Spleen (tissue), 7 donors: Measurements from ENCODE around the gene NPAS2.

Experiments
- POLR2A ChIP-seq, 3 donors: fragments of 450-650 bp; IDR thresholded peaks; one replicate each; pipeline ENCODE4 v1.5.1; 2017; ENCODE audit warnings: antibody characterized with exemption in 3 of 3, mild to moderate bottlenecking in 1 of 3
- TF ChIP-seq, protein P1 (sequence below), 11 experiments: fragments of 200-600 bp in 7 of 11; fragments of 450-650 bp in 4 of 11; sonication (generic) in 4 of 11; IDR thresholded peaks in 8 of 11; conservative IDR thresholded peaks in 3 of 11; 1 replicate in 7 of 11; 2 replicates in 4 of 11; pipeline versions ENCODE4 v1.4.0 to v1.8.0; 2016 to 2021; ENCODE audit warnings: antibody characterized with exemption in 11 of 11, inconsistent platforms in 4 of 11, mild to moderate bottlenecking in 1 of 11
- donor health status: DM: no; HTN: no; CAD: no; lungs with moderate emphysema.
- donor health status: DM: no; HTN: no; CAD: no.
- donor health status: DM: no; HTN: no; CAD: no.

DNA sequence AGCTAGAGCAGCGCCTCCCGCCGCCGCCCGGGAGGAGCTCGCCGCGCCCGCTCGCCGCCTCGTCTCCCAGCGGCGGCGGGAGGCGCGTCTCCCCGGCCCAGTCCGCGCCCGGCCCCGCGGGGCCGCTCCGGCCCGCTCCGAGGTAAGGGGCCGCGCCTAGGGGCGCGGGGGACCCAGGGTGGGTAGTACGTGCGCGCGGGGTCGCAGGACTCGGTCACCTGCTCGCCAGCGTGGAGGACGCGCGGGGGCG is 259 bp downstream of the NPAS2 start:
- TF ChIP-seq POLR2A (IDR thresholded peaks at IDR 0.05): no peak
- TF ChIP-seq, protein P1, sequence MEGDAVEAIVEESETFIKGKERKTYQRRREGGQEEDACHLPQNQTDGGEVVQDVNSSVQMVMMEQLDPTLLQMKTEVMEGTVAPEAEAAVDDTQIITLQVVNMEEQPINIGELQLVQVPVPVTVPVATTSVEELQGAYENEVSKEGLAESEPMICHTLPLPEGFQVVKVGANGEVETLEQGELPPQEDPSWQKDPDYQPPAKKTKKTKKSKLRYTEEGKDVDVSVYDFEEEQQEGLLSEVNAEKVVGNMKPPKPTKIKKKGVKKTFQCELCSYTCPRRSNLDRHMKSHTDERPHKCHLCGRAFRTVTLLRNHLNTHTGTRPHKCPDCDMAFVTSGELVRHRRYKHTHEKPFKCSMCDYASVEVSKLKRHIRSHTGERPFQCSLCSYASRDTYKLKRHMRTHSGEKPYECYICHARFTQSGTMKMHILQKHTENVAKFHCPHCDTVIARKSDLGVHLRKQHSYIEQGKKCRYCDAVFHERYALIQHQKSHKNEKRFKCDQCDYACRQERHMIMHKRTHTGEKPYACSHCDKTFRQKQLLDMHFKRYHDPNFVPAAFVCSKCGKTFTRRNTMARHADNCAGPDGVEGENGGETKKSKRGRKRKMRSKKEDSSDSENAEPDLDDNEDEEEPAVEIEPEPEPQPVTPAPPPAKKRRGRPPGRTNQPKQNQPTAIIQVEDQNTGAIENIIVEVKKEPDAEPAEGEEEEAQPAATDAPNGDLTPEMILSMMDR (IDR thresholded peaks at IDR 0.05 in 8 of 11, conservative IDR thresholded peaks at IDR 0.05 in 3 of 11): no peak
